Left lung (tissue), 10 donors: ENCODE results near the gene KIF5B. TPM values are rescaled to one million over a fixed set of nuclear protein-coding genes. Genes with fewer than 3 reads are reported as not detected.
"Not testable (repeated sequence)": the region's sequence is repeated elsewhere in the genome, so short reads cannot be mapped to it uniquely, and the experiment has no call there.

Experiments used
- ATAC-seq: fragments of 200-7000 bp; cut with Tn5 transposase; one replicate; pipeline ENCODE4 v1.9.1; 2020; ENCODE audit warnings: moderate library complexity
- DNase-seq, 4 donors: peaks; one replicate each; pipeline ENCODE4 v3.0.0-alpha.2; 2013 to 2020
- H3K27ac ChIP-seq, 2 donors: fragments of 200-600 bp; sonication (generic) in 1 of 2; one replicate each; pipeline versions ENCODE4 v1.5.0 to v1.8.0; 2020 to 2021
- H3K27me3 ChIP-seq, 2 donors: fragments of 200-600 bp; sonication (generic) in 1 of 2; one replicate each; pipeline versions ENCODE4 v1.5.0 to v1.8.0; 2020 to 2021
- H3K36me3 ChIP-seq, 2 donors: fragments of 200-600 bp; sonication (generic) in 1 of 2; one replicate each; pipeline versions ENCODE4 v1.5.0 to v1.8.0; 2020 to 2021
- H3K4me1 ChIP-seq, 2 donors: fragments of 200-600 bp; one replicate each; pipeline ENCODE4 v1.8.0; 2021
- H3K4me3 ChIP-seq, 2 donors: fragments of 200-600 bp; sonication (generic) in 1 of 2; one replicate each; pipeline versions ENCODE4 v1.5.0 to v1.8.0; 2020 to 2021; ENCODE audit warnings: mild to moderate bottlenecking in 1 of 2
- H3K9me3 ChIP-seq, 2 donors: fragments of 200-600 bp; sonication (generic) in 1 of 2; one replicate each; pipeline versions ENCODE4 v1.5.0 to v1.8.0; 2020 to 2021
- CTCF ChIP-seq, 2 donors: fragments of 200-600 bp; sonication (generic) in 1 of 2; IDR thresholded peaks; one replicate each; pipeline versions ENCODE4 v1.5.0 to v1.8.0; 2021; ENCODE audit warnings: antibody characterized with exemption in 2 of 2
- intact Hi-C, 2 donors: fragments of 100-400 bp; cut with DNase I; formaldehyde crosslinking; loops; one replicate each; pipeline versions ENCODE4 v1.11.2 to v1.14.2; 2022
- polyA plus RNA-seq, 6 donors: library from polyadenylated mRNA; unstranded; fragments of 120-200 nt; gene quantifications; one replicate each; pipeline ENCODE4 v1.2.1, GENCODE V29; 2013; ENCODE audit not compliant: insufficient read length in 6 of 6
- total RNA-seq, 2 donors: library from RNA; stranded (reverse); fragmentation: NEBNext Ultra II Directional; extraction: Animal tissue kit (Norgen Biotek cat#: 25700); gene quantifications; one replicate each; pipeline ENCODE4 v1.2.1, GENCODE V29; 2021
- donor health status: DM: no; HTN: yes; CAD: no.
- donor health status: DM: no; HTN: no; CAD: no.

KIF5B gene
- total and polyA plus RNA-seq, 8 donors: 99.4 to 179 (median 147) TPM

- no peaks in the 10 kb centered on the region for H3K9me3 ChIP-seq
- no peaks in the 10 kb centered on the region for H3K36me3 ChIP-seq
- DNase-seq (no peak), ATAC-seq (no peak)
- no peak for TF ChIP-seq CTCF (IDR thresholded peaks at IDR 0.05)
- no peak overlapping the region for H3K27ac ChIP-seq
- intact Hi-C loops: no loop called here
- no peaks in the 10 kb centered on the region for H3K27me3 ChIP-seq
- no peak overlapping the region for H3K4me3 ChIP-seq
- H3K4me1 ChIP-seq: no peaks in the 10 kb centered on the region
Observed at GRCh38 chr10:32072025-32072800, 16.0 kb upstream of the KIF5B start.

GRCh38 chr10:32070645-32071044 is 14.4 kb upstream of the KIF5B start:
- intact Hi-C loops: no loop called here
- H3K9me3 ChIP-seq: no peaks in the 10 kb centered on the region
- H3K4me1 ChIP-seq: peaks cover 0 to 8% of the 10 kb centered on the region in 2 donors
- no peak for ATAC-seq
- TF ChIP-seq CTCF (IDR thresholded peaks at IDR 0.05): no peak
- DNase-seq: no peak
- no peak overlapping the region for H3K27ac ChIP-seq
- H3K36me3 ChIP-seq: no peaks in the 10 kb centered on the region
- H3K4me3 ChIP-seq: no peak overlapping the region
- H3K27me3 ChIP-seq: no peaks in the 10 kb centered on the region

- Histone ChIP-seq H3K36me3 (no peaks in the 10 kb centered on the region), H3K27me3 (no peaks in the 10 kb centered on the region), H3K4me3 (no peak overlapping the region), H3K4me1 (peaks cover 0 to 12% of the 10 kb centered on the region in 2 donors), H3K9me3 (no peaks in the 10 kb centered on the region), H3K27ac (no peak overlapping the region)
- no peak for DNase-seq
- no peak for TF ChIP-seq CTCF (IDR thresholded peaks at IDR 0.05)
- intact Hi-C loops: no loop called here
- no peak for ATAC-seq
Observed at GRCh38 chr10:32068569-32068968, 12.3 kb upstream of the KIF5B start.

- H3K4me3 ChIP-seq, H3K9me3 ChIP-seq, ATAC-seq, H3K36me3 ChIP-seq, intact Hi-C loops, H3K27ac ChIP-seq, DNase-seq, H3K27me3 ChIP-seq: not testable (repeated sequence)
- H3K4me1 ChIP-seq: peaks cover 0 to 12% of the 10 kb centered on the region in 2 donors
Observed at GRCh38 chr10:32067931-32068330, 11.7 kb upstream of the KIF5B start.

- no peaks in the 10 kb centered on the region for H3K36me3 ChIP-seq
- no peaks in the 10 kb centered on the region for H3K9me3 ChIP-seq
- H3K27me3 ChIP-seq: no peaks in the 10 kb centered on the region
- peak; percentile 82 for ATAC-seq
- H3K27ac ChIP-seq: peak overlapping the region in 1 of 2 donors; percentile 28
- no peak overlapping the region for H3K4me3 ChIP-seq
- intact Hi-C loops: no loop called here
- peaks cover 0 to 12% of the 10 kb centered on the region in 2 donors for H3K4me1 ChIP-seq
- DNase-seq: no peak
- TF ChIP-seq CTCF (IDR thresholded peaks at IDR 0.05): no peak
Observed at GRCh38 chr10:32065856-32066255, 9.6 kb upstream of the KIF5B start.

GRCh38 chr10:32061440-32061839 is 5.2 kb upstream of the KIF5B start:
- DNase-seq: no peak
- no peaks in the 10 kb centered on the region for H3K9me3 ChIP-seq
- no peaks in the 10 kb centered on the region for H3K27me3 ChIP-seq
- no peak overlapping the region for H3K27ac ChIP-seq
- intact Hi-C loops: no loop called here
- H3K4me3 ChIP-seq: no peak overlapping the region
- H3K36me3 ChIP-seq: no peaks in the 10 kb centered on the region
- ATAC-seq: no peak
- H3K4me1 ChIP-seq: peaks cover 0 to 20% of the 10 kb centered on the region in 2 donors
- no peak for TF ChIP-seq CTCF (IDR thresholded peaks at IDR 0.05)
